Measurements from ENCODE around the gene FAM171A1. TPM values are rescaled to one million over a fixed set of nuclear protein-coding genes. Genes with fewer than 3 reads are reported as not detected.

Gene FAM171A1
- total RNA-seq, 2 experiments from 2014 or later, result 11.1 to 11.7 TPM

- no peak overlapping the region for H3K27ac Mint-ChIP-seq
- no peaks in the 10 kb centered on the region for H3K4me1 Mint-ChIP-seq
Observed at GRCh38 chr10:15316871-15317464, 54.1 kb downstream of the FAM171A1 start.

GRCh38 chr10:15316145-15316544 lies 54.9 kb downstream of the FAM171A1 start:
- CTCF ChIA-PET, result interaction anchor here (0.6 kb wide), 1 partner anchor 413 kb away, joined by 4 read pairs; no protein-coding TSS in a partner anchor
- no peaks in the 10 kb centered on the region for H3K9me3 Mint-ChIP-seq

More at GRCh38 chr10:15316871-15317464, 54.1 kb downstream of the FAM171A1 start:
- Mint-ChIP-seq H3K36me3 (ENCODE audit: low read depth) (no peaks in the 10 kb centered on the region), H3K4me3 (no peak overlapping the region), H3K9me3 (no peaks in the 10 kb centered on the region), H3K27me3 (no peaks in the 10 kb centered on the region)
- CTCF ChIA-PET, result interaction anchor here (0.6 kb wide), 1 partner anchor 412 kb away, joined by 4 read pairs; no protein-coding TSS in a partner anchor
- DNase-seq, result no peak
- POLR2A ChIA-PET, result no interaction called here

GRCh38 chr10:15315286-15315685 lies 55.8 kb downstream of the FAM171A1 start:
- Mint-ChIP-seq H3K4me1 (no peaks in the 10 kb centered on the region), H3K27ac (no peak overlapping the region), H3K9me3 (no peaks in the 10 kb centered on the region), H3K4me3 (no peak overlapping the region), H3K36me3 (ENCODE audit: low read depth) (no peaks in the 10 kb centered on the region), H3K27me3 (no peaks in the 10 kb centered on the region)
- no peak for DNase-seq
- ChIA-PET POLR2A (no interaction called here), CTCF (no interaction called here)

More at GRCh38 chr10:15316145-15316544, 54.9 kb downstream of the FAM171A1 start:
- POLR2A ChIA-PET, result no interaction called here
- H3K4me3 Mint-ChIP-seq, result no peak overlapping the region
- no peaks in the 10 kb centered on the region for H3K27me3 Mint-ChIP-seq
- H3K4me1 Mint-ChIP-seq, result no peaks in the 10 kb centered on the region
- H3K27ac Mint-ChIP-seq, result no peak overlapping the region
- H3K36me3 Mint-ChIP-seq (ENCODE audit: low read depth), result no peaks in the 10 kb centered on the region
- no peak for DNase-seq

GRCh38 chr10:15314482-15315045 lies 56.5 kb downstream of the FAM171A1 start:
- ChIA-PET POLR2A (no interaction called here), CTCF (no interaction called here)
- Mint-ChIP-seq H3K4me1 (no peaks in the 10 kb centered on the region), H3K36me3 (ENCODE audit: low read depth) (no peaks in the 10 kb centered on the region), H3K9me3 (no peaks in the 10 kb centered on the region), H3K27me3 (no peaks in the 10 kb centered on the region), H3K4me3 (no peak overlapping the region), H3K27ac (no peak overlapping the region)
- no peak for DNase-seq

GRCh38 chr10:15313843-15314242 lies 57.2 kb downstream of the FAM171A1 start:
- ChIA-PET POLR2A (no interaction called here), CTCF (no interaction called here)
- Mint-ChIP-seq H3K9me3 (no peaks in the 10 kb centered on the region), H3K27me3 (no peaks in the 10 kb centered on the region), H3K4me3 (no peak overlapping the region), H3K36me3 (ENCODE audit: low read depth) (no peaks in the 10 kb centered on the region), H3K27ac (no peak overlapping the region), H3K4me1 (no peaks in the 10 kb centered on the region)
- DNase-seq, result no peak

GRCh38 chr10:15313047-15313446 lies 58.0 kb downstream of the FAM171A1 start:
- POLR2A ChIA-PET, result no interaction called here
- Mint-ChIP-seq H3K27ac (no peak overlapping the region), H3K9me3 (no peaks in the 10 kb centered on the region), H3K27me3 (no peaks in the 10 kb centered on the region), H3K4me3 (no peak overlapping the region), H3K4me1 (no peaks in the 10 kb centered on the region), H3K36me3 (ENCODE audit: low read depth) (no peaks in the 10 kb centered on the region)
- DNase-seq, result no peak
- CTCF ChIA-PET, result no interaction called here

- no peaks in the 10 kb centered on the region for H3K4me1 Mint-ChIP-seq
- H3K4me3 Mint-ChIP-seq, result no peak overlapping the region
- no peak for DNase-seq
- H3K27me3 Mint-ChIP-seq, result no peaks in the 10 kb centered on the region
- CTCF ChIA-PET, result interaction anchor here (0.9 kb wide), 1 partner anchor 12 kb away, joined by 4 read pairs; no protein-coding TSS in a partner anchor
- H3K9me3 Mint-ChIP-seq, result no peaks in the 10 kb centered on the region
- POLR2A ChIA-PET, result no interaction called here
- no peaks in the 10 kb centered on the region for H3K36me3 Mint-ChIP-seq (ENCODE audit: low read depth)
- H3K27ac Mint-ChIP-seq, result no peak overlapping the region
Observed at GRCh38 chr10:15311569-15312280, 59.4 kb downstream of the FAM171A1 start.

- POLR2A ChIA-PET, result no interaction called here
- Mint-ChIP-seq H3K9me3 (no peaks in the 10 kb centered on the region), H3K27me3 (no peaks in the 10 kb centered on the region), H3K4me1 (no peaks in the 10 kb centered on the region), H3K4me3 (no peak overlapping the region), H3K27ac (no peak overlapping the region), H3K36me3 (ENCODE audit: low read depth) (no peaks in the 10 kb centered on the region)
- CTCF ChIA-PET, result no interaction called here
- no peak for DNase-seq
Observed at GRCh38 chr10:15310776-15311568, 60.1 kb downstream of the FAM171A1 start.

- ChIA-PET CTCF (no interaction called here), POLR2A (no interaction called here)
- no peak for DNase-seq
- no peak overlapping the region for H3K27ac Mint-ChIP-seq
- no peaks in the 10 kb centered on the region for H3K36me3 Mint-ChIP-seq (ENCODE audit: low read depth)
- no peaks in the 10 kb centered on the region for H3K4me1 Mint-ChIP-seq
- no peak overlapping the region for H3K4me3 Mint-ChIP-seq
- no peaks in the 10 kb centered on the region for H3K9me3 Mint-ChIP-seq
- no peaks in the 10 kb centered on the region for H3K27me3 Mint-ChIP-seq
Observed at GRCh38 chr10:15309221-15309620, 61.9 kb downstream of the FAM171A1 start.

- no peaks in the 10 kb centered on the region for H3K36me3 Mint-ChIP-seq (ENCODE audit: low read depth)
- H3K27me3 Mint-ChIP-seq, result no peaks in the 10 kb centered on the region
- CTCF ChIA-PET, result no interaction called here
- no peak overlapping the region for H3K27ac Mint-ChIP-seq
- H3K4me1 Mint-ChIP-seq, result no peaks in the 10 kb centered on the region
- no peak overlapping the region for H3K4me3 Mint-ChIP-seq
- no peaks in the 10 kb centered on the region for H3K9me3 Mint-ChIP-seq
- DNase-seq, result no peak
- POLR2A ChIA-PET, result no interaction called here
Observed at GRCh38 chr10:15306735-15307280, 64.3 kb downstream of the FAM171A1 start.

GRCh38 chr10:15305634-15306033 lies 65.5 kb downstream of the FAM171A1 start:
- H3K4me3 Mint-ChIP-seq, result no peak overlapping the region
- H3K4me1 Mint-ChIP-seq, result no peaks in the 10 kb centered on the region
- no peaks in the 10 kb centered on the region for H3K9me3 Mint-ChIP-seq
- no peaks in the 10 kb centered on the region for H3K36me3 Mint-ChIP-seq (ENCODE audit: low read depth)
- POLR2A ChIA-PET, result no interaction called here
- CTCF ChIA-PET, result no interaction called here
- no peak for DNase-seq
- H3K27me3 Mint-ChIP-seq, result no peaks in the 10 kb centered on the region
- H3K27ac Mint-ChIP-seq, result no peak overlapping the region

GRCh38 chr10:15305161-15305560 lies 65.9 kb downstream of the FAM171A1 start:
- Mint-ChIP-seq H3K27me3 (no peaks in the 10 kb centered on the region), H3K4me3 (no peak overlapping the region), H3K27ac (no peak overlapping the region), H3K36me3 (ENCODE audit: low read depth) (no peaks in the 10 kb centered on the region), H3K9me3 (no peaks in the 10 kb centered on the region), H3K4me1 (no peaks in the 10 kb centered on the region)
- POLR2A ChIA-PET, result no interaction called here
- no peak for DNase-seq
- CTCF ChIA-PET, result no interaction called here

Measured in activated CD4-positive, alpha-beta T cell treated with anti-CD3 and anti-CD28 coated beads, Interleukin-2, amount 10 ng/mL, durations not matched to agents 7 days and 5 days (primary cell).